ENCODE measurements around the gene DENND4C. TPM values are rescaled to one million over a fixed set of nuclear protein-coding genes. Genes with fewer than 3 reads are reported as not detected.
"Not testable (repeated sequence)": the region's sequence is repeated elsewhere in the genome, so short reads cannot be mapped to it uniquely, and the experiment has no call there.

DENND4C gene
- total and polyA plus RNA-seq, 5 experiments from 2014 or later: 31.0 to 74.4 (median 40.2) TPM

DNA sequence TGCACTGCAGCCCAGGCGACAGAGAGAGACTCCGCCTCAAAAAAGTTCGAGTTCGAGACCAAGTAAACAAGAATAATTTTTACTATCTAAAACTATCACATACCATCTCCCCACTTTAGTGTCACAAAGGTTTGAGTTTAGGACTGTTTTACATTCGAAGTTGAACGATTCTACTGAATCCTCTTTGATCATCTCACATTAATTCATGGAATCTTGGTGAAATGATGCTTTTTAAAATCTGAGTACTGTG lies 150.3 kb downstream of the DENND4C start:
- peaks cover 0 to 9% (median 0%) of the 10 kb centered on the region in 9 donors for H3K9me3 Mint-ChIP-seq
- H3K36me3 Mint-ChIP-seq: peaks cover 0 to 40% (median 24%) of the 10 kb centered on the region in 3 donors
- POLR2A ChIA-PET: interaction anchor here (0.8 to 2.3 kb wide), 13 partner anchors 10 to 331 kb away, joined by 3 to 32 read pairs (median 5); partner anchors contain the start of genes ACER2, DENND4C, HAUS6 and RRAGA
- H3K27me3 Mint-ChIP-seq: no peaks in the 10 kb centered on the region
- H3K4me1 Mint-ChIP-seq: peaks cover 23 to 54% (median 41%) of the 10 kb centered on the region in 4 donors
- ATAC-seq (no peak), DNase-seq (no peak)
- peak overlapping the region; percentile 93 to 99 (median 97) for H3K4me3 Mint-ChIP-seq
- H3K27ac Mint-ChIP-seq: peak overlapping the region; percentile 97 to 99 (median 99)

GRCh38 chr9:19381656-19382055 lies 151.2 kb downstream of the DENND4C start:
- peaks cover 0 to 31% (median 18%) of the 10 kb centered on the region in 3 donors for H3K36me3 Mint-ChIP-seq
- POLR2A ChIA-PET: interaction anchor here (0.9 kb wide), 1 partner anchor 27 kb away, joined by 3 read pairs; the partner anchor contains the start of gene ACER2

GRCh38 chr9:19385212-19385611 lies 154.7 kb downstream of the DENND4C start:
- H3K36me3 Mint-ChIP-seq, POLR2A ChIA-PET, H3K27ac Mint-ChIP-seq, H3K4me3 Mint-ChIP-seq, H3K9me3 Mint-ChIP-seq, DNase-seq, ATAC-seq: not testable (repeated sequence)
- peaks cover 0 to 14% (median 4%) of the 10 kb centered on the region in 5 donors for H3K27me3 Mint-ChIP-seq
- H3K4me1 Mint-ChIP-seq: peaks cover 7 to 12% (median 11%) of the 10 kb centered on the region in 4 donors

More at GRCh38 chr9:19381656-19382055, 151.2 kb downstream of the DENND4C start:
- Mint-ChIP-seq H3K4me3 (no peak overlapping the region), H3K9me3 (peaks cover 0 to 9% (median 0%) of the 10 kb centered on the region in 9 donors), H3K4me1 (peaks cover 17 to 46% (median 41%) of the 10 kb centered on the region in 4 donors), H3K27ac (peak overlapping the region in 1 of 10 donors; percentile 99), H3K27me3 (no peaks in the 10 kb centered on the region)
- ATAC-seq (no peak), DNase-seq (no peak)

DNA sequence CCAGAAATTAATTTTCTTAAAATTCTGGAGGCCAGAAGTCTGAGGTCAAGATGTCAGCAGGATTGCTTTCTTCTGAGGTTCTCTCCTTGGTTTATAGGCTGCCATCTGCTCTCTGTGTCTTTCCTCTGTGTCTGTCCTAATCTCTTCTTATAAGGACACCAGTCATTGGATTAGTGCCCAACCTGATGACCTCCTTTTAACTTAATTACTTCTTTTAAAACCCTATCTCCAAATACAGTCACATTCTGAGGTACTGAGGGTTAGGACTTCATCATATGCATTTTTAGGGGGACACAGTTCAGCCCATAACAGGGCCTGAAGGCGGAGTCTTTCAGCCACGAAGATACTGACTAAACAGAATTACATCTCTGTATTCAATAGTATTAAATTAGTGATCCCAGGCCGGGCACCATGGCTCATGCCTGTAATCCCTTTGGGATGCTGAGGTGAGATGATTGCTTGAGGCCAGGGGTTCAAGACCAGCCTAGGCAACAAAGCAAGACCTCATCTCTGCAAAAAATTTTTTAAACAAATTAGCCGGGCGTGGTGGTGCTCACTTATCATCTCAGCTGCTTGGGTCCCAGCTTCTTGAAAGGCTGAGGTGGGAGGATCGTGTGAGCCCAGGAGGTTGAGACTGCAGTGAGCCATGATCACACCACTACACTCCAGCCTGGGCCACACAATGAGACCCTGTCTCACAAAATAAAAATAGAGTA lies 155.5 kb downstream of the DENND4C start:
- Mint-ChIP-seq H3K36me3 (no peaks in the 10 kb centered on the region), H3K4me1 (peaks cover 2 to 5% (median 5%) of the 10 kb centered on the region in 4 donors), H3K9me3 (peaks cover 0 to 6% (median 0%) of the 10 kb centered on the region in 9 donors), H3K27ac (peak overlapping the region in 1 of 10 donors; percentile 4), H3K27me3 (peaks cover 0 to 15% (median 4%) of the 10 kb centered on the region in 5 donors), H3K4me3 (no peak overlapping the region)
- POLR2A ChIA-PET: no interaction called here
- ATAC-seq: no peak
- DNase-seq: no peak

DNA sequence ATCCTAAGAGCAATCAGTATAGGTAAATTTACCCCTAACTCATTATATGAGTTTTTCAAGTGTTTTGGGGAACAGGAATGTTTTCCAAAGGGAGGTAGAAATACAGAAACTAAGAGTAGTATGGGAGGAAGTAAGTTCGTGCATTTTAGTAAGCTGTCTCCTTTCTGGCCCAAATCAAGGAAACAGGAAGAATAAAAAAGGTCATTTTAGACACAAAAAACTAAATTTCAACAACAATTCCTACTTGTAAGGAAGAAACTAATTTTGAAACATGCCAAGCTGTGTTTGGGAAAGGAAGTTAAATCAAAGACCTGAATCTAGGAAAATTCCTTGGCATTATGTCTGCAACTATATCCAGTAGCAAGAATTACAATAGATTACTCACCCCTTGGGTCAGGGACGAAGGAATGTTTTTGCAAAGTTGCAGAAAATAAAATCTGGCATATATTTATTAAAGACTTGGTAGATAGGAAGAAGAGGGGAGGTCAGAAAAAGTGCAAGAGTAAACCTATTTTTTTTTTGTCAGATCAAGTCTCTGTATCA lies 156.1 kb downstream of the DENND4C start:
- H3K9me3 Mint-ChIP-seq: peaks cover 0 to 2% (median 0%) of the 10 kb centered on the region in 9 donors
- peak overlapping the region in 1 of 10 donors; percentile 4 for H3K27ac Mint-ChIP-seq
- no peak overlapping the region for H3K4me3 Mint-ChIP-seq
- peaks cover 0 to 15% (median 4%) of the 10 kb centered on the region in 5 donors for H3K27me3 Mint-ChIP-seq
- DNase-seq (no peak), ATAC-seq (no peak)
- POLR2A ChIA-PET: no interaction called here
- H3K36me3 Mint-ChIP-seq: no peaks in the 10 kb centered on the region
- no peaks in the 10 kb centered on the region for H3K4me1 Mint-ChIP-seq

DNA sequence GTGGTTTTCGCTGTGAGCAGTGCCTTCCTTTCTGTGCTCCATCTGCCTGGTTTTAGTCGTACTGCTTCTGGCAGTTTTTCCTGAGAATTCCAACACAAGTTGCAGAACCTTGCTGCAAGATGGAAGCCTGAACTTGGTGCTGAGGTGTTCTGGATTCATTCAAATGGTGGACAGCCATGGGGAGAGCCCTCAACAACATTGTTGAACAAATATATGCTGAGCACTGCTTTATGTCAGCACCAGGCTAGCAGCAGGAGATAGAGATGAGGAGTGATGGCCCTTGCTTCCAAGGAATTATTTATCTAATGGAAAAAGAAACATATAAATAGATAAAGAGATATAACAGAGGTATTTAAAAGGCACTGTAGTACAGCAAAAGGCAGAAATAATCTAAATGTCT lies 156.8 kb downstream of the DENND4C start:
- Mint-ChIP-seq H3K9me3 (peaks cover 0 to 2% (median 0%) of the 10 kb centered on the region in 9 donors), H3K27ac (no peak overlapping the region), H3K36me3 (no peaks in the 10 kb centered on the region), H3K27me3 (peaks cover 0 to 15% (median 4%) of the 10 kb centered on the region in 5 donors), H3K4me3 (no peak overlapping the region), H3K4me1 (no peaks in the 10 kb centered on the region)
- ATAC-seq (no peak), DNase-seq (no peak)
- POLR2A ChIA-PET: no interaction called here

GRCh38 chr9:19389539-19389938 lies 159.0 kb downstream of the DENND4C start:
- H3K27ac Mint-ChIP-seq, DNase-seq, ATAC-seq, H3K9me3 Mint-ChIP-seq, POLR2A ChIA-PET, H3K4me1 Mint-ChIP-seq, H3K36me3 Mint-ChIP-seq, H3K4me3 Mint-ChIP-seq: not testable (repeated sequence)
- H3K27me3 Mint-ChIP-seq: peaks cover 0 to 15% (median 4%) of the 10 kb centered on the region in 5 donors

DNA sequence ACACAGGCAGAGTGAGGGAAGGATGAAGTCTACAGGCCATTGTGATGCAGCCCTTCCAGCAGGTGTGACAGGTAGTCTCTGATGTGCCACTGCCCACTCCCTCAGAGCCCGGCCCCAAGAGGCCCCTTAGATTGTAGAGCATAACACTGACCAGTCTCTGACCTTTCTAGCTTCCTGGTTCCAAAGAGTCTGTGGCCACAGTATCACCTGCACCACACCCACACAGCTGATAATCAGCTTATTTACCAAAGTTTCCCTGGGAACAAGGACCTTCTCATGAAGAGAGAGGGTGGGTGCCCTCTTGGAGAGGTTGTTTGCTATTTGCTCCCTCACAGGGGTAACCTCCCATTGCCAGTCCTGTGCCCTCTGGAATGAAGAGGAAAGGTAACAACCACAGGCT lies 167.4 kb downstream of the DENND4C start:
- Mint-ChIP-seq H3K27me3 (peaks cover 0 to 2% (median 0%) of the 10 kb centered on the region in 5 donors), H3K4me1 (no peaks in the 10 kb centered on the region), H3K36me3 (no peaks in the 10 kb centered on the region), H3K4me3 (no peak overlapping the region), H3K27ac (no peak overlapping the region), H3K9me3 (peaks cover 0 to 4% (median 0%) of the 10 kb centered on the region in 9 donors)
- DNase-seq (no peak), ATAC-seq (no peak)
- POLR2A ChIA-PET: no interaction called here

DNA sequence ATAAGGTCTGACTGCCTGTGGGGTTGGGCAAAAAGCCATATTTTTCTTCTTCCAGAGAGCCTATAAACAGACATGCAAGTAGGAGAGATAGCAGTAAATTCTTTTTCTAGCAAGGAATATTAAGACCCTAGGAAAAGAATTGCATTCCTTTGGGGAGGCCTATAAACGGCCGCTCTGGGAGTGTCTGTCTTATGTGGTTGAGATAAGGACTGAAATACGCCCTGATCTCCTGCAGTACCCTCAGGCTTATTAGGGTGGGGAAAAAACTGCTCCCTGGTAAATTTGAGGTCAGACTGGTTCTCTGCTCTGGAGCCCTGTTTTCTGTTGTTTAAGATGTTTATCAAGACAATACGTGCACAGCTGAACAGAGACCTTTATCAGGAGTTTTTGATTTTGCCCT lies 172.7 kb downstream of the DENND4C start:
- H3K36me3 Mint-ChIP-seq, DNase-seq, H3K27ac Mint-ChIP-seq, H3K27me3 Mint-ChIP-seq, H3K4me1 Mint-ChIP-seq, POLR2A ChIA-PET, H3K4me3 Mint-ChIP-seq, ATAC-seq: not testable (repeated sequence)
- peaks cover 0 to 11% (median 0%) of the 10 kb centered on the region in 9 donors for H3K9me3 Mint-ChIP-seq

GRCh38 chr9:19404283-19405075 lies 174.0 kb downstream of the DENND4C start:
- peak overlapping the region in 2 of 10 donors; percentile 48 to 64 for H3K27ac Mint-ChIP-seq
- POLR2A ChIA-PET: no interaction called here
- H3K4me1 Mint-ChIP-seq: peaks cover 2 to 8% (median 8%) of the 10 kb centered on the region in 4 donors
- H3K27me3 Mint-ChIP-seq: no peaks in the 10 kb centered on the region
- no peak overlapping the region for H3K4me3 Mint-ChIP-seq
- DNase-seq: no peak
- no peaks in the 10 kb centered on the region for H3K36me3 Mint-ChIP-seq
- H3K9me3 Mint-ChIP-seq: peaks cover 0 to 11% (median 0%) of the 10 kb centered on the region in 9 donors
- ATAC-seq: no peak

DNA sequence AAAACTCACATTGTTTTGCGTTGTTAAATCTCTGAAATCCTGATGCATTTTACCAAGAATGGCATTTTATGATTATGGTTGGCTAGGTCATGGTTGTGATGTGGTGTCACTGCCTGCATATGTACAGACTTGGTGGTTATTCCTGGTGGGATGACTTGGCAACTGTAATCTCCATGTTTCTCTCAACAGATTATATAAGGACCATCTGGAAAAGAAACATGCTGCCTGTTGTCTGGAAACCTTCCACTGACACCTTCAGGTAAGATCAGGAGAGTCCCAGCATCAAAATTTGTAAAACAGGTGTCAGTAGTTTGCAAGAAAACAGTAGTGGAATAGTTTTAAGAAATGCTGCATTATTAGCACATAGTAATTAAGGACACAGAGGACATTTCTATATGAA lies 175.3 kb downstream of the DENND4C start:
- peaks cover 0 to 11% (median 0%) of the 10 kb centered on the region in 9 donors for H3K9me3 Mint-ChIP-seq
- no peak overlapping the region for H3K4me3 Mint-ChIP-seq

DNA sequence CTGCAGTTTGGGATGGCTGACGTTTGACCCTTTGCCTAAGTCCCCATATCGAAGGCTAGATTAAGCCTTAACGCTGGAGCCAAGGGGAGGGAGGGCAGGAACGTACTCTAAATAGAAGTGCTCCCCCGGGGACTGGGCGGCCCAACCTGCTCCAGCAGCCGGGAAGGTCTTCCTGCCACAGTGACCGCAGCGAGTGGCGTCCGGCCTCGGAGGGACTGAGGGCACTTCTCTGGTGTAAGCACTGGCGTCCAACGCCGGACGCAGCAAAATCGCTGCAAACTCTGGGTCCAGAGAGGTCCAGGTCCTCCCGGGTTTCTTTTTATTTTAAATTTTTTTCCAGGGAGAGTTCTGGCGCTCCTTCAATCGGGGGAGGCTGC lies 177.8 kb downstream of the DENND4C start:
- H3K27me3 Mint-ChIP-seq: no peaks in the 10 kb centered on the region
- POLR2A ChIA-PET: interaction anchor here (1.4 to 5.2 kb wide), 3 partner anchors 27 to 357 kb away, joined by 3 to 32 read pairs (median 4); partner anchors contain the start of gene RPS6

More for the DNA sequence above, 175.3 kb downstream of the DENND4C start:
- Mint-ChIP-seq H3K27me3 (no peaks in the 10 kb centered on the region), H3K36me3 (no peaks in the 10 kb centered on the region), H3K27ac (peak overlapping the region in 3 of 10 donors; percentile 12 to 75 (median 37)), H3K4me1 (peaks cover 6 to 19% (median 15%) of the 10 kb centered on the region in 4 donors)
- DNase-seq: no peak
- no peak for ATAC-seq
- POLR2A ChIA-PET: interaction anchor here (1.5 kb wide), 1 partner anchor 26 kb away, joined by 6 read pairs; the partner anchor contains the start of gene RPS6

More for the DNA sequence above, 177.8 kb downstream of the DENND4C start:
- DNase-seq: no peak
- ATAC-seq: peak in 1 of 2 donors; percentile 10
- peaks cover 9 to 23% (median 16%) of the 10 kb centered on the region in 4 donors for H3K4me1 Mint-ChIP-seq
- peaks cover 0 to 7% (median 0%) of the 10 kb centered on the region in 9 donors for H3K9me3 Mint-ChIP-seq
- H3K4me3 Mint-ChIP-seq: peak overlapping the region; percentile 90 to 96 (median 94)
- H3K36me3 Mint-ChIP-seq: peaks cover 0 to 13% (median 0%) of the 10 kb centered on the region in 3 donors
- H3K27ac Mint-ChIP-seq: peak overlapping the region in 8 of 10 donors; percentile 14 to 91 (median 64)

All from naive thymus-derived CD8-positive, alpha-beta T cell (primary cell).